Osteocyte (in vitro differentiated cells): ENCODE data around the gene PELI3. TPM values are rescaled to one million over a fixed set of nuclear protein-coding genes. Genes with fewer than 3 reads are reported as not detected.

Source experiments
- DNase-seq: peaks from one replicate; pipeline ENCODE4 v3.0.0; 2021; ENCODE audit warnings: mixed read lengths; ENCODE audit not compliant: unreplicated experiment; ENCODE audit errors: extremely low spot score
- H3K27ac Mint-ChIP-seq: one replicate; pipeline ENCODE4 v1.8.0; 2021; ENCODE audit warnings: mild to moderate bottlenecking, mixed read lengths; ENCODE audit not compliant: unreplicated experiment
- H3K27me3 Mint-ChIP-seq: one replicate; pipeline ENCODE4 v1.8.0; 2021; ENCODE audit warnings: mixed read lengths; ENCODE audit not compliant: unreplicated experiment
- H3K36me3 Mint-ChIP-seq: one replicate; pipeline ENCODE4 v1.8.0; 2021; ENCODE audit warnings: mixed read lengths; ENCODE audit not compliant: unreplicated experiment
- H3K4me1 Mint-ChIP-seq: one replicate; pipeline ENCODE4 v1.8.0; 2021; ENCODE audit warnings: mixed read lengths; ENCODE audit not compliant: unreplicated experiment
- H3K4me3 Mint-ChIP-seq: one replicate; pipeline ENCODE4 v1.8.0; 2021; ENCODE audit warnings: mild to moderate bottlenecking, moderate library complexity, mixed read lengths; ENCODE audit not compliant: unreplicated experiment
- H3K9me3 Mint-ChIP-seq: one replicate; pipeline ENCODE4 v1.8.0; 2021; ENCODE audit warnings: mixed read lengths; ENCODE audit not compliant: unreplicated experiment
- CTCF ChIP-seq: fragments of 200-600 bp; sonication (generic); IDR thresholded peaks from 2 replicates; pipeline ENCODE4 v1.5.0; 2021; ENCODE audit warnings: antibody characterized with exemption, mild to moderate bottlenecking, moderate library complexity
- total RNA-seq: library from RNA; stranded (reverse); gene quantifications from 2 replicates; pipeline ENCODE4 v1.2.1, GENCODE V29; 2021

PELI3 gene
- total RNA-seq, 1 donor from 2014 or later: 13.6 TPM

- no peaks in the 10 kb centered on the region for H3K9me3 Mint-ChIP-seq
- H3K27ac Mint-ChIP-seq: no peak overlapping the region
- DNase-seq: no peak
- no peaks in the 10 kb centered on the region for H3K27me3 Mint-ChIP-seq
- no peak overlapping the region for H3K4me3 Mint-ChIP-seq
- no peak for TF ChIP-seq CTCF
- peaks cover 18% of the 10 kb centered on the region for H3K36me3 Mint-ChIP-seq
- H3K4me1 Mint-ChIP-seq: no peaks in the 10 kb centered on the region
These were observed 22.3 kb downstream of the PELI3 start for GRCh38 chr11:66488957-66489356.

GRCh38 chr11:66489636-66490035 is 22.9 kb downstream of the PELI3 start:
- Mint-ChIP-seq H3K9me3 (no peaks in the 10 kb centered on the region), H3K36me3 (peaks cover 18% of the 10 kb centered on the region), H3K4me1 (no peaks in the 10 kb centered on the region), H3K27ac (no peak overlapping the region), H3K27me3 (no peaks in the 10 kb centered on the region), H3K4me3 (no peak overlapping the region)
- no peak for TF ChIP-seq CTCF
- no peak for DNase-seq

- H3K4me1 Mint-ChIP-seq: no peaks in the 10 kb centered on the region
- DNase-seq: no peak
- H3K27me3 Mint-ChIP-seq: no peaks in the 10 kb centered on the region
- no peak overlapping the region for H3K4me3 Mint-ChIP-seq
- no peaks in the 10 kb centered on the region for H3K9me3 Mint-ChIP-seq
- no peak overlapping the region for H3K27ac Mint-ChIP-seq
- peaks cover 10% of the 10 kb centered on the region for H3K36me3 Mint-ChIP-seq
- peak; percentile 46 for TF ChIP-seq CTCF
These were observed 24.7 kb downstream of the PELI3 start for GRCh38 chr11:66491315-66491935.

- Mint-ChIP-seq H3K4me3 (no peak overlapping the region), H3K27ac (no peak overlapping the region), H3K9me3 (no peaks in the 10 kb centered on the region), H3K27me3 (no peaks in the 10 kb centered on the region), H3K36me3 (peaks cover 14% of the 10 kb centered on the region), H3K4me1 (no peaks in the 10 kb centered on the region)
- DNase-seq: no peak
- TF ChIP-seq CTCF: no peak
These were observed 25.6 kb downstream of the PELI3 start for GRCh38 chr11:66492161-66492865.

- Mint-ChIP-seq H3K27me3 (no peaks in the 10 kb centered on the region), H3K4me1 (no peaks in the 10 kb centered on the region), H3K4me3 (no peak overlapping the region), H3K27ac (no peak overlapping the region), H3K9me3 (no peaks in the 10 kb centered on the region), H3K36me3 (peaks cover 14% of the 10 kb centered on the region)
- TF ChIP-seq CTCF: no peak
- no peak for DNase-seq
These were observed 26.4 kb downstream of the PELI3 start for GRCh38 chr11:66493130-66493529.
